HEK293T (cell line): ENCODE measurements around the gene CCSER1.

Experiments used
- CTCF ChIA-PET: fragments of 350-600 bp; formaldehyde crosslinking; extraction: SDS; loops from one replicate; lab custom pipeline; 2021; ENCODE audit warnings: antibody characterized with exemption, inconsistent platforms; lab: Yijun Ruan, JAX
- POLR2A ChIA-PET: fragments of 350-600 bp; formaldehyde crosslinking; extraction: SDS; loops from one replicate; lab custom pipeline; 2020; ENCODE audit warnings: antibody characterized with exemption, inconsistent platforms; lab: Yijun Ruan, JAX
- DNase-seq: peaks from one replicate; pipeline ENCODE4 v3.0.0; 2012; ENCODE audit warnings: mixed read lengths; ENCODE audit errors: extremely low spot score
- ARNT ChIP-seq: fragments of 450-650 bp; IDR thresholded peaks from 2 replicates; pipeline ENCODE4 v1.6.1; 2017; ENCODE audit warnings: mild to moderate bottlenecking
- BHLHE40 ChIP-seq: fragments of 450-650 bp; IDR thresholded peaks from 2 replicates; pipeline ENCODE4 v1.6.1; 2016; ENCODE audit warnings: mild to moderate bottlenecking, moderate library complexity, borderline replicate concordance
- CTBP1 ChIP-seq: fragments of 450-650 bp; IDR thresholded peaks from 2 replicates; pipeline ENCODE4 v1.6.1; 2016; ENCODE audit warnings: borderline replicate concordance
- ELF4 ChIP-seq: fragments of 450-650 bp; IDR thresholded peaks from 2 replicates; pipeline ENCODE4 v1.6.1; 2017; ENCODE audit warnings: antibody characterized with exemption
- FOXA1 ChIP-seq: fragments of 450-650 bp; IDR thresholded peaks from 2 replicates; pipeline ENCODE4 v1.6.1; 2016; ENCODE audit warnings: mild to moderate bottlenecking
- FOXK2 ChIP-seq: fragments of 450-650 bp; IDR thresholded peaks from 2 replicates; pipeline ENCODE4 v1.6.1; 2016; ENCODE audit warnings: mild to moderate bottlenecking
- FOXM1 ChIP-seq: fragments of 450-650 bp; IDR thresholded peaks from 2 replicates; pipeline ENCODE4 v1.6.1; 2017; ENCODE audit warnings: mild to moderate bottlenecking, borderline replicate concordance
- HDGF ChIP-seq: fragments of 450-650 bp; IDR thresholded peaks from 2 replicates; pipeline ENCODE4 v1.6.1; 2017; ENCODE audit warnings: antibody characterized with exemption, borderline replicate concordance
- L3MBTL2 ChIP-seq: fragments of 450-650 bp; conservative IDR thresholded peaks from 2 replicates; pipeline ENCODE4 v1.6.1; 2016; ENCODE audit warnings: mild to moderate bottlenecking
- LEF1 ChIP-seq: fragments of 450-650 bp; IDR thresholded peaks from 2 replicates; pipeline ENCODE4 v1.6.1; 2017; ENCODE audit warnings: mild to moderate bottlenecking, borderline replicate concordance
- NFRKB ChIP-seq: fragments of 450-650 bp; IDR thresholded peaks from 2 replicates; pipeline ENCODE4 v1.6.1; 2016; ENCODE audit warnings: mild to moderate bottlenecking, moderate library complexity
- PKNOX1 ChIP-seq: fragments of 450-650 bp; IDR thresholded peaks from 2 replicates; pipeline ENCODE4 v1.6.1; 2016
- SP1 ChIP-seq: fragments of 450-650 bp; IDR thresholded peaks from 2 replicates; pipeline ENCODE4 v1.6.1; 2017
- SUZ12 ChIP-seq: fragments of 450-650 bp; IDR thresholded peaks from 2 replicates; pipeline ENCODE4 v1.6.1; 2016; ENCODE audit warnings: mild to moderate bottlenecking
- TARDBP ChIP-seq: fragments of 450-650 bp; IDR thresholded peaks from 2 replicates; pipeline ENCODE4 v1.6.1; 2016
- ZNF384 ChIP-seq: fragments of 450-650 bp; IDR thresholded peaks from 2 replicates; pipeline ENCODE4 v1.6.1; 2016

CCSER1 gene

GRCh38 chr4:90845777-90846176, 718.6 kb downstream of the CCSER1 start:
- TF ChIP-seq BHLHE40 (no peak), TARDBP (no peak), SUZ12 (no peak), LEF1 (no peak), ZNF384 (no peak), SP1 (no peak), FOXK2 (no peak), HDGF (no peak), ELF4 (no peak), FOXM1 (no peak), ARNT (no peak), L3MBTL2 (no peak), CTBP1 (no peak), PKNOX1 (no peak), FOXA1 (no peak), NFRKB (no peak)
- no peak for DNase-seq
- POLR2A ChIA-PET, result no interaction called here
- CTCF ChIA-PET, result no interaction called here

DNA sequence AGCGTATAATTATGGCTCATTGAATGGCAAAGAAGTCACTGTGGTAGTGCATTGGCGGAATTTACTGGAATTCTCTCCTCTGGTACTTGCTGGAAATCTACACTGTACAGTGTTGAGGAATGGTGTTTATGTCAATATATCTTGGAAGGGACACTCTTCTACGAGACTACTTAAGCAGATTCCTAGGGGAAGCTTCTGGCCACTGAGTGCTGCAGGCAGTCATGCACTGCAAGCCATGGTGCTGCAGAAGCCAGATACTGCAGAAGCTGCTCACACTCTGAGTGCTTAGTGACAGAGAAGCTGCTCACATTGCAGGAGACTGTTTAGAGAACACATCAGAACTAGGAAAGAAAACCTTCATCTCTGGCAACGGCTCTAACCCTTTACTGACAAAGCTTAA, 725.0 kb downstream of the CCSER1 start:
- POLR2A ChIA-PET, result no interaction called here
- CTCF ChIA-PET, result no interaction called here
- TF ChIP-seq FOXK2 (no peak), FOXM1 (no peak), LEF1 (no peak), SUZ12 (no peak), ZNF384 (no peak), ELF4 (no peak), PKNOX1 (no peak), CTBP1 (no peak), TARDBP (no peak), NFRKB (no peak), BHLHE40 (no peak), HDGF (no peak), FOXA1 (no peak), ARNT (no peak), SP1 (no peak), L3MBTL2 (no peak)
- no peak for DNase-seq

GRCh38 chr4:90855111-90855510, 727.9 kb downstream of the CCSER1 start:
- TF ChIP-seq CTBP1 (no peak), BHLHE40 (no peak)
- ChIA-PET CTCF (no interaction called here), POLR2A (no interaction called here)
- no peak for DNase-seq

GRCh38 chr4:90857081-90857820, 730.1 kb downstream of the CCSER1 start:
- DNase-seq, result no peak
- ChIA-PET CTCF (no interaction called here), POLR2A (no interaction called here)
- TF ChIP-seq SUZ12, result no peak
- TF ChIP-seq TARDBP, result no peak
- TF ChIP-seq HDGF, result no peak
- no peak for TF ChIP-seq ZNF384
- no peak for TF ChIP-seq FOXK2
- TF ChIP-seq LEF1, result no peak
- TF ChIP-seq FOXM1, result no peak
- TF ChIP-seq ARNT, result no peak
- no peak for TF ChIP-seq CTBP1
- no peak for TF ChIP-seq SP1
- no peak for TF ChIP-seq FOXA1
- TF ChIP-seq PKNOX1, result no peak
- no peak for TF ChIP-seq L3MBTL2
- no peak for TF ChIP-seq NFRKB
- TF ChIP-seq ELF4, result no peak
- no peak for TF ChIP-seq BHLHE40

- ChIA-PET POLR2A (no interaction called here), CTCF (no interaction called here)
- TF ChIP-seq HDGF (no peak), CTBP1 (no peak), ZNF384 (no peak), ARNT (no peak), BHLHE40 (no peak), SP1 (no peak), FOXA1 (no peak), L3MBTL2 (no peak), FOXK2 (no peak), TARDBP (no peak), LEF1 (no peak), PKNOX1 (no peak), NFRKB (no peak), FOXM1 (no peak), ELF4 (no peak), SUZ12 (no peak)
- no peak for DNase-seq
Measured at GRCh38 chr4:90875791-90876190, 748.6 kb downstream of the CCSER1 start.
